IgD-negative memory B cell (primary cell): Measurements from ENCODE around the gene COL5A1. TPM values are rescaled to one million over a fixed set of nuclear protein-coding genes. Genes with fewer than 3 reads are reported as not detected.
"Not testable (repeated sequence)": the region's sequence is repeated elsewhere in the genome, so short reads cannot be mapped to it uniquely, and the experiment has no call there.

Source experiments
- H3K27ac Mint-ChIP-seq, 3 donors: one replicate each; pipeline ENCODE4 v1.8.0; 2020 to 2022; ENCODE audit warnings: mild to moderate bottlenecking in 3 of 3, mixed read lengths in 3 of 3, moderate library complexity in 1 of 3
- H3K27me3 Mint-ChIP-seq: one replicate; pipeline ENCODE4 v1.8.0; 2021; ENCODE audit warnings: mixed read lengths
- H3K36me3 Mint-ChIP-seq: one replicate; pipeline ENCODE4 v1.8.0; 2020; ENCODE audit warnings: mild to moderate bottlenecking, mixed read lengths
- H3K4me1 Mint-ChIP-seq, 3 donors: one replicate each; pipeline ENCODE4 v1.8.0; 2020 to 2022; ENCODE audit warnings: mixed read lengths in 3 of 3, mild to moderate bottlenecking in 1 of 3
- H3K4me3 Mint-ChIP-seq, 4 donors: one replicate each; pipeline ENCODE4 v1.8.0; 2020 to 2022; ENCODE audit warnings: mild to moderate bottlenecking in 4 of 4, mixed read lengths in 4 of 4, moderate library complexity in 3 of 4
- H3K9me3 Mint-ChIP-seq, 3 donors: one replicate each; pipeline ENCODE4 v1.8.0; 2020 to 2021; ENCODE audit warnings: mixed read lengths in 3 of 3, mild to moderate bottlenecking in 1 of 3
- polyA plus RNA-seq: library from polyadenylated mRNA; unstranded; fragments of 300-500 nt; fragmentation: Illumina TruSeq; gene quantifications from one replicate; pipeline ENCODE4 v1.2.3, GENCODE V29; 2021

COL5A1 gene
- polyA plus RNA-seq, 1 donor from 2014 or later = not detected

- no peak overlapping the region for H3K27ac Mint-ChIP-seq
- H3K4me3 Mint-ChIP-seq = no peak overlapping the region
- H3K27me3 Mint-ChIP-seq = no peaks in the 10 kb centered on the region
- H3K36me3 Mint-ChIP-seq = no peaks in the 10 kb centered on the region
- H3K4me1 Mint-ChIP-seq = no peaks in the 10 kb centered on the region
- H3K9me3 Mint-ChIP-seq = no peaks in the 10 kb centered on the region
Measured at GRCh38 chr9:134846187-134846586, 204.6 kb downstream of the COL5A1 start.

DNA sequence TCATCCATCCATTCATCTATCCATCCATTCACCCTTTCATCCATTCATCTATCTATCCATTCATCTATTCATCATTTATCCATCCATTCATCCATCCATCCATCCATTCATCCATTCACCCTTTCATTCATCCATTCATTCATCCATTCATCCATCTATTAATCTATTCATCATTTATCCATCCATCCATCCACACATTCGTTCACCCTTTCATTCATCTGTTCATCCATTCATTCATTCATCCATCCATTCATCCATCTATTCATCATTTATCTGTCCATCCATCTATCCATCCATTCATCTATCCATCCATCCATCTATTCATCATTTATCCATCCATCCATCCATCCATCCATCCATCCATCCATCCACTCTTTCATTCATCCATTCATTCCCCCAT is 205.1 kb downstream of the COL5A1 start:
- H3K36me3 Mint-ChIP-seq = no peaks in the 10 kb centered on the region
- H3K27me3 Mint-ChIP-seq = no peaks in the 10 kb centered on the region
- H3K4me1 Mint-ChIP-seq = no peaks in the 10 kb centered on the region
- no peaks in the 10 kb centered on the region for H3K9me3 Mint-ChIP-seq
- no peak overlapping the region for H3K4me3 Mint-ChIP-seq
- H3K27ac Mint-ChIP-seq = no peak overlapping the region

DNA sequence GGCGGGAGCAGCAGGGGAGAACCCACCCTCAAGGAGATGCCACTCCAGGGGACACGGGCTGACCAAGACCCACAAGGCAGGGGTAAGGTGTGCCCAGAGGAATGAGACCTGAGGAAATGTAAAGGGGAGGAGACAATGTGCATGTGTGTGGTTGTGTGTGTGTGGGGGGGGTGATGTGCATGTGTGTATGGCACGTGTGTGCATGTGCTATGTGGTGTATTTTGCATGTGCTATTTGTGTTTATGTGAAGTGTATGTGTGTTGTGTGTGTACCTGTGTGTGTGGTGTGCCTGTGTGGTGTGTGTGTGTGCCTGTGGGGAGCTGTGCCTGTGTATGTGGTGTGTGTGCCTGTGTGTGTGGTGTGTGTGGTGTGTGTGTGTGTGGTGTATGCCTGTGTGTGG is 205.5 kb downstream of the COL5A1 start:
- Mint-ChIP-seq H3K27me3 (no peaks in the 10 kb centered on the region), H3K27ac (no peak overlapping the region), H3K36me3 (no peaks in the 10 kb centered on the region), H3K4me1 (no peaks in the 10 kb centered on the region), H3K4me3 (no peak overlapping the region), H3K9me3 (no peaks in the 10 kb centered on the region)

- no peaks in the 10 kb centered on the region for H3K36me3 Mint-ChIP-seq
Measured at GRCh38 chr9:134847752-134848432, 206.3 kb downstream of the COL5A1 start.

DNA sequence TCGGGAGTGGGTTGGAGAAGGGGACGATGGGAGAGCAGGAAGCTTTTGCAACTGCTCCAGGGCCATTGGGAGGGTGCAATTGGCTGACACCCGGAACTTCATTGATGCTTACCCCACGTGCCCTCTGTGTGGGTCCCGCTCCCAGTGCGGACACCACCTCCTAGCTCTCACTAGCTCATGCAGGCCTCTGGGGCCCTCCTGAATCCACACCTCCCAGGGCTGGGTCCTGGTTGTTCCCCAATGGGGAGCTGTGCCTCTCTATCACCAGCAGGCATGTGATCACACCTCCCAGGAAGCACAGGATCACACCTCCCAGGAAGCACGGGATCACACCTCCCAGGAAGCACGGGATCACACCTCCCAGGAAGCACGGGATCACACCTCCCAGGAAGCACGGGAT is 206.9 kb downstream of the COL5A1 start:
- no peak overlapping the region for H3K27ac Mint-ChIP-seq
- H3K9me3 Mint-ChIP-seq = no peaks in the 10 kb centered on the region
- H3K27me3 Mint-ChIP-seq = no peaks in the 10 kb centered on the region
- H3K4me1 Mint-ChIP-seq = no peaks in the 10 kb centered on the region
- H3K36me3 Mint-ChIP-seq = no peaks in the 10 kb centered on the region
- no peak overlapping the region for H3K4me3 Mint-ChIP-seq

More at GRCh38 chr9:134847752-134848432, 206.3 kb downstream of the COL5A1 start:
- Mint-ChIP-seq H3K9me3 (no peaks in the 10 kb centered on the region), H3K27ac (no peak overlapping the region), H3K27me3 (no peaks in the 10 kb centered on the region), H3K4me1 (no peaks in the 10 kb centered on the region), H3K4me3 (no peak overlapping the region)

GRCh38 chr9:134850611-134851010 is 209.0 kb downstream of the COL5A1 start:
- no peaks in the 10 kb centered on the region for H3K9me3 Mint-ChIP-seq
- H3K36me3 Mint-ChIP-seq = no peaks in the 10 kb centered on the region
- peaks cover 5% of the 10 kb centered on the region for H3K27me3 Mint-ChIP-seq
- no peaks in the 10 kb centered on the region for H3K4me1 Mint-ChIP-seq
- no peak overlapping the region for H3K4me3 Mint-ChIP-seq
- no peak overlapping the region for H3K27ac Mint-ChIP-seq

DNA sequence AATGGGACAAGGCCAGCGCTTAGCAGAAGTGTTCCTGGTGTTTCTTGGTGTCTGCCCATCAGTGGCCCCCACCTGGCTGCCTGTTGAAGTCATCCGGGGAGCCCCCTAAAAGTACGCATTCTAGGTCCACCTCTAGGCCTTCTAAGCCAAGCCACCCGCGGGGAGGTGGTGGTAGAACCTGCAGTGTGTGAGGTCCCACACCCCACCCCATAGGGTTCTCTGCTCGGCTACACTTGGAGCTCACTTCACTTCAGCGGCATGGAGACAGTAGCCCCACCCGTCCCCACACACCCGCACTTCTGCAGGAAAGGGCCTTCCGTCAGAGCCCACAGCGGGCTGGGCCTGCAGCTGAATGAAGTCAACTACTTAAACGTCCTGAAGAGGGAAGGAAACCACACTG is 209.4 kb downstream of the COL5A1 start:
- no peak overlapping the region for H3K27ac Mint-ChIP-seq
- no peaks in the 10 kb centered on the region for H3K36me3 Mint-ChIP-seq
- H3K4me1 Mint-ChIP-seq = no peaks in the 10 kb centered on the region
- no peaks in the 10 kb centered on the region for H3K9me3 Mint-ChIP-seq
- H3K27me3 Mint-ChIP-seq = peaks cover 5% of the 10 kb centered on the region
- H3K4me3 Mint-ChIP-seq = no peak overlapping the region

DNA sequence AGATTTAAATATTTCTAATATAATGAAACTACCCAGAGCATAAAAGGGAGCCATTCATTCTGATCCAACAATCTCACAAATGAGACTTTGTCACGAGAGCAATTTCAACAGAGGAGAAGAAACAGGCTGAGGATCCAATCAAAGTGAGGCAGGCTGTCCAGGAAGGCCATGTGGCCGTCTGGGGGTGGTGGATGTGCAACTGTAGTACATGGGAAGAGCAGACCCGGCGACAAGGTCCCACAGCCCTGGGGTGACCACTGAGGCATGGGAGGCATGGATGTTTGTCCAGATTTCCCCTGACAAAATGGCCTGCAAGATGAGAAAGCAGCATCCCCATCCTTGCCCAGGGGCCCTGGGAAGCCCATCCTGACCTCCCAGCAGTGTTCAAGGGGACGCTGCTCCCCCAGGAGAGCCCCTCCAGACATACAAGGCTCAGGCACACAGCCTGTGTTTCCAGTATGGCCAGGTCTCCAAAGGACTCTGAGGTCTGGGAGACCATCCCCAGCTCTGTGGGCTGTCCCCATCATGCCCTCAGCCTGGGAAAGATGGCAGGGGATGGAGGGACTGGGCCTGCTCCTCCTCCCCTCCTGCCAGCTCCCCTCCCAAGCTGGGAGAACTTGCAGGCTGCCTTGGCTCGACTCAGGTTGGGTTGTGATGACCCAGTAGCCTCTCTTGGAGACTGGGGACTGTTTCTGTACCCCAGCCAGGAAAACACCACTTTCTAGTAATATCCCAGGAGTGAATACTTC is 211.5 kb downstream of the COL5A1 start:
- H3K27me3 Mint-ChIP-seq = peaks cover 13% of the 10 kb centered on the region
- peaks cover 0 to 3% (median 0%) of the 10 kb centered on the region in 3 donors for H3K9me3 Mint-ChIP-seq
- no peak overlapping the region for H3K4me3 Mint-ChIP-seq
- no peak overlapping the region for H3K27ac Mint-ChIP-seq
- no peaks in the 10 kb centered on the region for H3K4me1 Mint-ChIP-seq
- H3K36me3 Mint-ChIP-seq = no peaks in the 10 kb centered on the region

DNA sequence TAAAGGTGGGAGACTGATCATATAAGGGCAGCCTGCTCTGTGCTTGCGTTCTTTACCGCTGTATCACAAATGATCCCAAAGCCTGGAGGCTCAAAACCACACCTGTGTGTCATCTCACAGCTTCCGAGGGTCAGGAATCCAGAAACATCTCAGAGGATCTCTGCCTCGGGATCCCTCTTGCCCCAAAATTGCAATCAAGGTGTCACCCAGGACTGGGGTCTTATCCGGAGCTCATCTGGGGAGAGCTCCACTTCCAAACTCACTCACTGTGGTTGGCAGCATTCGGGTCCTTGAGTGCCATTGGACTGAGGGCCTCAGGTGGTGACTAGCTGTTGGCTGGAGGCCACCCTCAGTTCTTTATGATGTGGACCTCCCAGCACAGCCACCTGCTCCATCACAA is 212.3 kb downstream of the COL5A1 start:
- no peaks in the 10 kb centered on the region for H3K36me3 Mint-ChIP-seq
- peaks cover 0 to 3% (median 0%) of the 10 kb centered on the region in 3 donors for H3K9me3 Mint-ChIP-seq
- peaks cover 13% of the 10 kb centered on the region for H3K27me3 Mint-ChIP-seq
- H3K4me1 Mint-ChIP-seq = no peaks in the 10 kb centered on the region
- no peak overlapping the region for H3K4me3 Mint-ChIP-seq
- no peak overlapping the region for H3K27ac Mint-ChIP-seq

- no peaks in the 10 kb centered on the region for H3K4me1 Mint-ChIP-seq
- H3K27ac Mint-ChIP-seq = no peak overlapping the region
Measured at GRCh38 chr9:134854541-134854981, 213.0 kb downstream of the COL5A1 start.

DNA sequence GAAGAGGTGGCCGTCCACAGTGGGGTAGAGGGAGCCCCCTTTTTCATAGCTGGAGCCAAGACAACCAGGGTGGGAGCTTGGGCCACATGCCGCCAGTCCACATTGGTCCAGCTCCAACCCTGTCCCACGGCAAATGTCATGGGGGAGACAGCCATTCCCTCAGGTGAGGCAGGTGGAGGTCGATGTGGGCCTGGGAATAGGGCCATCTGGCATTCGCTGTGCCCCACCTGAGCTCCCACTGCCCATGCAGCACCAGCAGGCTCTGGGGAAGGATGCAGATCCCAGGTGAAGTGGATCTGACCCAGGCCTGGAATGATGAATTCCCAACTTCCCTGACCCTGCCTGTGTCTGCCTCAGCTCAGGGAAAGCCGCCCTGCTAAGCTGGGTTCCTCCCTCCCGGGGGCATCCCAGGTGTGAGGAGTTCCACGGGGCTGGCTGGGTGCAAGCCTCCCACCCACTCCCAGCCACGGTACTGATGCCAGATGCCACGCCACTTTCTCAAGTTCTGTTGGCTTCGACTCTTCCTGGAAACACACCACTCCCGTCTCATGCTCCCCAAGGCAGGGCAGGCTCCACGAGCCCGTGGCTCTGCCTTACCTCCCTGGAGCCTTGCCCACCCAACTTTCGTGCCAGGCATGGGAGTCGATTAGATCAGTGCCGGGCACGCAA is 213.8 kb downstream of the COL5A1 start:
- Mint-ChIP-seq H3K27me3 (peaks cover 13% of the 10 kb centered on the region), H3K4me3 (no peak overlapping the region), H3K36me3 (no peaks in the 10 kb centered on the region), H3K27ac (no peak overlapping the region), H3K9me3 (peaks cover 0 to 4% (median 4%) of the 10 kb centered on the region in 3 donors), H3K4me1 (no peaks in the 10 kb centered on the region)

More at GRCh38 chr9:134854541-134854981, 213.0 kb downstream of the COL5A1 start:
- H3K27me3 Mint-ChIP-seq = peaks cover 13% of the 10 kb centered on the region
- H3K9me3 Mint-ChIP-seq = peaks cover 0 to 3% (median 0%) of the 10 kb centered on the region in 3 donors
- H3K36me3 Mint-ChIP-seq = no peaks in the 10 kb centered on the region
- no peak overlapping the region for H3K4me3 Mint-ChIP-seq

- no peak overlapping the region for H3K4me3 Mint-ChIP-seq
- no peaks in the 10 kb centered on the region for H3K36me3 Mint-ChIP-seq
- H3K4me1 Mint-ChIP-seq = no peaks in the 10 kb centered on the region
- no peak overlapping the region for H3K27ac Mint-ChIP-seq
- peaks cover 2 to 8% (median 4%) of the 10 kb centered on the region in 3 donors for H3K9me3 Mint-ChIP-seq
- peaks cover 13% of the 10 kb centered on the region for H3K27me3 Mint-ChIP-seq
Measured at GRCh38 chr9:134855900-134856377, 214.3 kb downstream of the COL5A1 start.

- not testable (repeated sequence) for H3K9me3 Mint-ChIP-seq, H3K4me1 Mint-ChIP-seq, H3K4me3 Mint-ChIP-seq
Measured at GRCh38 chr9:134857451-134857850, 215.8 kb downstream of the COL5A1 start.

GRCh38 chr9:134858051-134858841 is 216.6 kb downstream of the COL5A1 start:
- Mint-ChIP-seq H3K4me3 (peak overlapping the region in 1 of 4 donors; percentile 61), H3K36me3 (no peaks in the 10 kb centered on the region), H3K27me3 (peaks cover 13% of the 10 kb centered on the region), H3K27ac (peak overlapping the region in 1 of 3 donors; percentile 34), H3K4me1 (no peaks in the 10 kb centered on the region), H3K9me3 (peaks cover 5 to 8% (median 6%) of the 10 kb centered on the region in 3 donors)

More at GRCh38 chr9:134857451-134857850, 215.8 kb downstream of the COL5A1 start:
- not testable (repeated sequence) for H3K36me3 Mint-ChIP-seq, H3K27ac Mint-ChIP-seq
- H3K27me3 Mint-ChIP-seq = peaks cover 13% of the 10 kb centered on the region
